Lower leg skin (tissue), 4 donors: Measurements from ENCODE around the gene ETNK2. TPM values are rescaled to one million over a fixed set of nuclear protein-coding genes. Genes with fewer than 3 reads are reported as not detected.

Experiments used
- DNase-seq, 2 donors: peaks; one replicate each; pipeline ENCODE4 v3.0.0-alpha.2; 2019; ENCODE audit warnings: low spot score in 2 of 2
- H3K4me3 ChIP-seq: fragments of 200-600 bp; sonication (generic); 2 replicates; pipeline ENCODE4 v1.5.1; 2017; ENCODE audit warnings: mild to moderate bottlenecking, low read depth; ENCODE audit not compliant: poor library complexity, severe bottlenecking
- POLR2A ChIP-seq, 2 donors: fragments of 450-650 bp; IDR thresholded peaks; one replicate each; pipeline ENCODE4 v1.6.1; 2016 to 2017; ENCODE audit warnings: antibody characterized with exemption in 2 of 2, mild to moderate bottlenecking in 1 of 2, moderate library complexity in 1 of 2
- WGBS, 2 donors: methylation state at CpG; one replicate each; pipeline ENCODE4 v1.1.5; 2018; 5-methylcytosine and 5-hydroxymethylcytosine counted together
- intact Hi-C: fragments of 100-400 bp; cut with DNase I; formaldehyde crosslinking; loops from one replicate; pipeline ENCODE4 v1.15.0; 2023; ENCODE audit warnings: low total_unique reads
- total RNA-seq, 4 donors: library from RNA; depleted of rRNA; stranded (reverse); fragments of >200 nt; gene quantifications; one replicate each; pipeline ENCODE4 v1.1.0, GENCODE V29; 2016
- TF ChIP-seq, protein P1 (sequence below), 3 donors: fragments of 450-650 bp; IDR thresholded peaks; one replicate each; pipeline ENCODE4 v1.5.1; 2016; ENCODE audit warnings: antibody characterized with exemption in 3 of 3, mild to moderate bottlenecking in 3 of 3, moderate library complexity in 2 of 3

ETNK2 gene
- total RNA-seq, 4 donors from 2014 or later: 21.5 to 53.8 (median 42.6) TPM

GRCh38 chr1:204134103-204134502, 17.7 kb downstream of the ETNK2 start:
- intact Hi-C loops: no loop called here
- H3K4me3 ChIP-seq: no peak overlapping the region
- WGBS, 2 donors: 73 to 76% methylated on average over 11 of the region's 11 CpGs
- no peak for TF ChIP-seq POLR2A (IDR thresholded peaks at IDR 0.05)
- TF ChIP-seq, protein P1, sequence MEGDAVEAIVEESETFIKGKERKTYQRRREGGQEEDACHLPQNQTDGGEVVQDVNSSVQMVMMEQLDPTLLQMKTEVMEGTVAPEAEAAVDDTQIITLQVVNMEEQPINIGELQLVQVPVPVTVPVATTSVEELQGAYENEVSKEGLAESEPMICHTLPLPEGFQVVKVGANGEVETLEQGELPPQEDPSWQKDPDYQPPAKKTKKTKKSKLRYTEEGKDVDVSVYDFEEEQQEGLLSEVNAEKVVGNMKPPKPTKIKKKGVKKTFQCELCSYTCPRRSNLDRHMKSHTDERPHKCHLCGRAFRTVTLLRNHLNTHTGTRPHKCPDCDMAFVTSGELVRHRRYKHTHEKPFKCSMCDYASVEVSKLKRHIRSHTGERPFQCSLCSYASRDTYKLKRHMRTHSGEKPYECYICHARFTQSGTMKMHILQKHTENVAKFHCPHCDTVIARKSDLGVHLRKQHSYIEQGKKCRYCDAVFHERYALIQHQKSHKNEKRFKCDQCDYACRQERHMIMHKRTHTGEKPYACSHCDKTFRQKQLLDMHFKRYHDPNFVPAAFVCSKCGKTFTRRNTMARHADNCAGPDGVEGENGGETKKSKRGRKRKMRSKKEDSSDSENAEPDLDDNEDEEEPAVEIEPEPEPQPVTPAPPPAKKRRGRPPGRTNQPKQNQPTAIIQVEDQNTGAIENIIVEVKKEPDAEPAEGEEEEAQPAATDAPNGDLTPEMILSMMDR (IDR thresholded peaks at IDR 0.05): no peak
- no peak for DNase-seq

DNA sequence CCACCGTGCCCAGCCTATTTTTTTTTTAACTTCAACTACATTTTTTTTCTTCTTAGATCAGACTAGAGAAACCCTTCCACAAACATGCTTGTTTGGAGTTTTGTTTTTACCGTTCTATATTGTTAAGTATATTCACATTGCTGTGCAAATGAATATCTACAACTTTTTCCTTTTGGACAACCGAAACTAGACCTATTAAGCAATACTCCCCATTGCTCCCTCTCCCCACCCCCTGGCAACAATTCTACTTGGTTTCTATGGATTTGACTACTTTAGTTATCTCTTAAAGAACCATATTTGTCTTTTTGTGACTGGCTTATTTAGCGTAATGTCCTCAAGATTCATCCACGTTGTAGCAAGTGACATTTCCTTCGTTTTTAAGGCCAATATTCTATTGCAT, 19.1 kb downstream of the ETNK2 start:
- intact Hi-C loops: no loop called here

GRCh38 chr1:204131978-204132377, 19.9 kb downstream of the ETNK2 start:
- TF ChIP-seq, protein P1 (IDR thresholded peaks at IDR 0.05): no peak
- no peak for TF ChIP-seq POLR2A (IDR thresholded peaks at IDR 0.05)
- no peak overlapping the region for H3K4me3 ChIP-seq
- intact Hi-C loops: no loop called here
- 87 to 98% methylated on average over 3 to 4 of the region's 4 CpGs for WGBS, 2 donors
- DNase-seq: no peak

More for the DNA sequence above, 19.1 kb downstream of the ETNK2 start:
- no peak for DNase-seq
- no peak overlapping the region for H3K4me3 ChIP-seq
- no peak for TF ChIP-seq POLR2A (IDR thresholded peaks at IDR 0.05)
- TF ChIP-seq, protein P1 (IDR thresholded peaks at IDR 0.05): no peak
- WGBS, 2 donors: 75 to 79% methylated on average over 6 of the region's 6 CpGs

- intact Hi-C loops: no loop called here
- no peak overlapping the region for H3K4me3 ChIP-seq
- TF ChIP-seq, protein P1 (IDR thresholded peaks at IDR 0.05): no peak
- DNase-seq: no peak
- WGBS, 2 donors: 37 to 51% methylated on average over 11 of the region's 11 CpGs
Measured at GRCh38 chr1:204130981-204131892, 20.6 kb downstream of the ETNK2 start.

DNA sequence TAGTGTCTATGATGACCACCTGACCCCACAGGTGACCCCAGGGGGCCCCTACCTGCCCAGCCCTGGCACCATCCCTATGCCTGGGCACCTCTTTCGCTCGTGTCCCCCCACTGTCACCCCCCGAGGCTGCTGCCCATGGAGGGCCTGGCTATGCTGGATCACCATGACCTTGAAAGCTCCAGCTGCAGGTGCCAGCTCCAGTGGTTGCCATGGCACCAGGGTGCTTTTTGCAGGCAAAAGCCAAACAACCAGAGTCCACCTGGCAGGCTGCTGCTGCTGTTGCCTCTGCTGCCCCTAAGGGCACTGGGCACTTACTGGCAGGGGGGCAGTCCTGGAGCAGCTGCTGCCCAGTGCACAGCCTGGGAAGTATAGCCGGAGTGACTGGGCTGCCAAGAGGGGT, 21.7 kb downstream of the ETNK2 start:
- WGBS, 2 donors: 55 to 69% methylated on average over 4 of the region's 4 CpGs
- TF ChIP-seq, protein P1 (IDR thresholded peaks at IDR 0.05): no peak
- TF ChIP-seq POLR2A (IDR thresholded peaks at IDR 0.05): no peak
- intact Hi-C loops: no loop called here
- H3K4me3 ChIP-seq: no peak overlapping the region
- DNase-seq: no peak
